K562 (cell line): ENCODE measurements around the gene AGAP1. TPM values are rescaled to one million over a fixed set of nuclear protein-coding genes. Genes with fewer than 3 reads are reported as not detected.

Experiments
- ATAC-seq: fragments of 200-7000 bp; cut with Tn5 transposase; 3 replicates; pipeline ENCODE4 v1.9.1; 2020; ENCODE audit warnings: moderate library complexity
- BruUV-seq: library from RNA; stranded (reverse); fragments of 400-500 nt; replicated peaks from 2 replicates; lab custom pipeline; 2021; lab: Mats Ljungman, UMichigan
- CTCF ChIA-PET: fragments of 300-600 bp; formaldehyde crosslinking; extraction: SDS; loops from one replicate; lab custom pipeline; 2021; ENCODE audit warnings: low intra/inter-chr PET ratio; lab: Yijun Ruan, JAX
- POLR2A ChIA-PET: fragments of 300-600, 350-650 bp; sonication (Branson Sonifier 250); formaldehyde crosslinking; extraction: SDS; loops from one replicate; lab custom pipeline; 2021; ENCODE audit warnings: antibody characterized with exemption, inconsistent platforms; lab: Yijun Ruan, JAX
- DNase-seq, 4 experiments: peaks; one replicate each; pipeline versions ENCODE4 v3.0.0 to v3.0.0-alpha.2; 2011 to 2018; ENCODE audit warnings: low spot score in 3 of 4, mixed read lengths in 3 of 4; ENCODE audit errors: extremely low read depth in 1 of 4
- FAIRE-seq: peaks from 2 replicates; lab custom pipeline; 2011; peaks lifted over from hg19 to GRCh38; lab: Jason Lieb, UNC
- H2AFZ ChIP-seq: 2 replicates; pipeline ENCODE4 v1.6.0; 2011; ENCODE audit warnings: low read depth, low read length, control low read depth, inconsistent platforms
- H3K27ac ChIP-seq: fragments of 200-600 bp; 3 replicates; pipeline ENCODE4 v1.8.0; 2011; ENCODE audit warnings: low read depth, mild to moderate bottlenecking, control low read depth, inconsistent platforms, low read length, moderate library complexity, mixed read lengths; ENCODE audit errors: extremely low read depth
- H3K27me3 ChIP-seq, 2 experiments: fragments of 300-600 bp in 1 of 2; 2 replicates in 1 of 2; 3 replicates in 1 of 2; pipeline versions ENCODE4 v1.6.0 to v1.8.0; 2011; ENCODE audit warnings: inconsistent platforms in 2 of 2, low read length in 2 of 2, mild to moderate bottlenecking in 1 of 2, mixed read lengths in 1 of 2, moderate library complexity in 1 of 2; ENCODE audit not compliant: control insufficient read depth in 2 of 2, insufficient read depth in 2 of 2
- H3K36me3 ChIP-seq: fragments of 300-600 bp; 3 replicates; pipeline ENCODE4 v1.8.0; 2011; ENCODE audit warnings: mild to moderate bottlenecking, low read length, inconsistent platforms; ENCODE audit not compliant: control insufficient read depth, insufficient read depth
- H3K4me1 ChIP-seq, 2 experiments: fragments of 200-600 bp in 1 of 2; replicated peaks in 1 of 2; 2 replicates in 1 of 2; 3 replicates in 1 of 2; pipeline versions ENCODE4 v1.5.1 to v1.8.0; 2011; ENCODE audit warnings: inconsistent platforms in 2 of 2, low read length in 2 of 2, mild to moderate bottlenecking in 1 of 2, mixed read lengths in 1 of 2, moderate library complexity in 1 of 2; ENCODE audit not compliant: control insufficient read depth in 2 of 2, insufficient read depth in 2 of 2
- H3K4me2 ChIP-seq: 2 replicates; pipeline ENCODE4 v1.6.1; 2011; ENCODE audit warnings: low read length, control low read depth, inconsistent platforms, mixed read lengths; ENCODE audit not compliant: insufficient read depth
- H3K4me3 ChIP-seq: fragments of 200-600 bp; sonication (generic), shearing (Covaris generic); 2 replicates; pipeline ENCODE4 v1.5.1; 2016; ENCODE audit warnings: control low read depth, inconsistent platforms
- H3K79me2 ChIP-seq: fragments of 200-600 bp; 3 replicates; pipeline ENCODE4 v1.8.0; 2011; ENCODE audit warnings: low read length, inconsistent platforms; ENCODE audit not compliant: control insufficient read depth, insufficient read depth
- H3K9ac ChIP-seq, 2 experiments: 2 replicates each; pipeline versions ENCODE4 v1.6.0 to v1.6.1; 2011; ENCODE audit warnings: low read depth in 2 of 2, low read length in 2 of 2, control low read depth in 1 of 2, inconsistent platforms in 1 of 2, mild to moderate bottlenecking in 1 of 2, mixed read lengths in 1 of 2; ENCODE audit not compliant: insufficient read depth in 1 of 2
- H3K9me1 ChIP-seq: one replicate; pipeline ENCODE4 v1.6.0; 2011; ENCODE audit warnings: inconsistent platforms, mild to moderate bottlenecking, low read length, moderate library complexity; ENCODE audit not compliant: control insufficient read depth, insufficient read depth
- H3K9me3 ChIP-seq: replicated peaks from 2 replicates; pipeline ENCODE4 v1.5.1; 2011; ENCODE audit warnings: low read depth, low read length, inconsistent platforms; ENCODE audit not compliant: control insufficient read depth, insufficient read depth
- H4K20me1 ChIP-seq: replicated peaks from 2 replicates; pipeline ENCODE4 v1.6.1; 2011; ENCODE audit warnings: low read length, inconsistent platforms, mixed read lengths; ENCODE audit not compliant: control insufficient read depth, insufficient read depth
- BCOR ChIP-seq: fragments of 450-650 bp; IDR thresholded peaks from 2 replicates; pipeline ENCODE4 v1.6.1; 2016
- CBX3 ChIP-seq, 2 experiments: IDR thresholded peaks; 1 replicate in 1 of 2; 2 replicates in 1 of 2; pipeline ENCODE4 v1.6.1; 2012; ENCODE audit warnings: inconsistent platforms in 2 of 2, low read length in 2 of 2, borderline replicate concordance in 1 of 2, control low read depth in 1 of 2
- ETV1 ChIP-seq: fragments of 450-650 bp; conservative IDR thresholded peaks from 2 replicates; pipeline ENCODE4 v1.6.1; 2016; ENCODE audit warnings: missing genetic modification characterization, control low read depth, low read depth, missing compliant biosample characterization
- FOXJ3 ChIP-seq: sonication (generic); formaldehyde crosslinking; IDR thresholded peaks from 2 replicates; pipeline ENCODE4 v1.4.0; 2020; ENCODE audit warnings: mild to moderate bottlenecking, missing genetic modification reagents
- HCFC1 ChIP-seq: IDR thresholded peaks from 2 replicates; pipeline ENCODE4 v1.6.1; 2012; ENCODE audit warnings: low read depth, low read length, improper control_type of control experiment
- HMG20B ChIP-seq: fragments of 250-450 bp; sonication (Bioruptor Pico); IDR thresholded peaks from 2 replicates; pipeline ENCODE4 v1.5.0; 2021; ENCODE audit warnings: mild to moderate bottlenecking
- MTA1 ChIP-seq: fragments of 450-650 bp; IDR thresholded peaks from 2 replicates; pipeline ENCODE4 v1.6.1; 2017; ENCODE audit warnings: borderline replicate concordance
- NBN ChIP-seq: fragments of 450-650 bp; IDR thresholded peaks from 2 replicates; pipeline ENCODE4 v1.6.1; 2016; ENCODE audit warnings: low read depth, mild to moderate bottlenecking
- RBFOX2 ChIP-seq: fragments of 200-400 bp; formaldehyde crosslinking; IDR thresholded peaks from 2 replicates; pipeline ENCODE4 v1.6.1; 2017; ENCODE audit warnings: low read depth, mild to moderate bottlenecking, low read length, moderate library complexity
- REST ChIP-seq, 2 experiments: fragments of 450-650 bp; formaldehyde crosslinking in 1 of 2; IDR thresholded peaks; 2 replicates each; pipeline versions ENCODE4 v1.4.0 to v1.6.1; 2014 to 2020; ENCODE audit warnings: mild to moderate bottlenecking in 2 of 2, borderline replicate concordance in 1 of 2, low read depth in 1 of 2
- SAFB2 ChIP-seq: fragments of 200-400 bp; formaldehyde crosslinking; IDR thresholded peaks from 2 replicates; pipeline ENCODE4 v1.6.1; 2018; ENCODE audit warnings: borderline replicate concordance, low read length, low read depth, moderate library complexity; ENCODE audit not compliant: severe bottlenecking
- ZNF175 ChIP-seq: fragments of 200-800 bp; sonication (Bioruptor generic); IDR thresholded peaks from 2 replicates; pipeline ENCODE4 v1.6.1; 2016; ENCODE audit warnings: low read depth, mild to moderate bottlenecking, missing genetic modification characterization, missing compliant biosample characterization
- ZNF561 ChIP-seq: fragments of 450-650 bp; formaldehyde crosslinking; conservative IDR thresholded peaks from 2 replicates; pipeline ENCODE4 v1.4.0; 2020; ENCODE audit warnings: mild to moderate bottlenecking, moderate library complexity
- WGBS: fragments of 100-300 bp; shearing (Covaris generic); methylation state at CpG from one replicate; pipeline ENCODE4 v1.1.6; 2016; ENCODE audit warnings: low coverage, mixed read lengths; ENCODE audit not compliant: insufficient coverage; ENCODE audit errors: missing lambda C conversion rate; 5-methylcytosine and 5-hydroxymethylcytosine counted together
- in situ Hi-C: fragments of 300-500 bp; cut with MboI; formaldehyde crosslinking; loops from 4 replicates; pipeline ENCODE4 v1.15.0; 2018; ENCODE audit warnings: inconsistent platforms, mixed read lengths
- intact Hi-C: fragments of 100-400 bp; cut with micrococcal nuclease; formaldehyde crosslinking; loops from 2 replicates; pipeline ENCODE4 v1.14.2; 2022
- polyA plus RNA-seq, 8 experiments: library from polyadenylated mRNA; depleted of rRNA in 4 of 8; stranded (reverse) in 5 of 8; unstranded in 3 of 8; fragments of >200 nt; fragmentation: Nextera tagmentation in 2 of 8; fragmentation: Illumina TruSeq in 1 of 8; extraction: Ambion mirVana in 2 of 8; extraction: Trizol in 1 of 8; gene quantifications; 2 replicates each; pipeline versions ENCODE4 v1.2.1 to v1.2.3, GENCODE V29; 2011 to 2014; ENCODE audit warnings: inconsistent platforms in 1 of 8, missing spikeins in 1 of 8
- total RNA-seq, 7 experiments: library from RNA; depleted of rRNA in 6 of 7; stranded (reverse); fragments of >200 nt in 6 of 7; fragmentation: Illumina TruSeq in 2 of 7; extraction: Trizol in 2 of 7; gene quantifications; 2 replicates each; pipeline versions ENCODE4 v1.2.1 to v1.2.3, GENCODE V29; 2011 to 2021; ENCODE audit warnings: low replicate concordance in 1 of 7
- TF ChIP-seq, protein P1 (sequence below): fragments of 450-650 bp; formaldehyde crosslinking; IDR thresholded peaks from 2 replicates; pipeline ENCODE4 v1.4.0; 2022; ENCODE audit warnings: missing genetic modification characterization

The AGAP1 gene
- total and polyA plus RNA-seq, 9 of the 15 experiments (the other 6 are each of a cell fraction or from before 2014, with no cell fraction given): 1.3 to 24.0 (median 10.6) TPM

GRCh38 chr2:235935773-235936172 is 441.9 kb downstream of the AGAP1 start:
- no peaks in the 10 kb centered on the region for H3K9me1 ChIP-seq
- no TSS peak for BruUV-seq
- no peak for DNase-seq
- in situ Hi-C loops: no loop called here
- H3K4me1 ChIP-seq: peaks cover 0 to 9% of the 10 kb centered on the region in 2 experiments; a peak in 3 of 5 replicates
- WGBS: 88% methylated on average over 6 of the region's 13 CpGs
- no peak overlapping the region for H3K4me2 ChIP-seq
- no peak for FAIRE-seq
- H3K36me3 ChIP-seq: peaks cover 5% of the 10 kb centered on the region; the same call in 1 of the 3 replicates
- H3K4me3 ChIP-seq: no peak overlapping the region
- H3K27me3 ChIP-seq: no peaks in the 10 kb centered on the region
- ChIA-PET CTCF (no interaction called here), POLR2A (no interaction called here)
- peaks cover 11% of the 10 kb centered on the region; the same call in 1 of the 2 replicates for H4K20me1 ChIP-seq
- H2AFZ ChIP-seq: no peak overlapping the region
- 0 out of 2 replicates have a peak, but pooled peaks cover 4% of the 10 kb centered on the region for H3K9me3 ChIP-seq
- intact Hi-C loops: no loop called here
- H3K79me2 ChIP-seq: no peaks in the 10 kb centered on the region
- no peak overlapping the region for H3K9ac ChIP-seq
- no peak overlapping the region for H3K27ac ChIP-seq
- ATAC-seq: no peak
- TF ChIP-seq, protein P1, sequence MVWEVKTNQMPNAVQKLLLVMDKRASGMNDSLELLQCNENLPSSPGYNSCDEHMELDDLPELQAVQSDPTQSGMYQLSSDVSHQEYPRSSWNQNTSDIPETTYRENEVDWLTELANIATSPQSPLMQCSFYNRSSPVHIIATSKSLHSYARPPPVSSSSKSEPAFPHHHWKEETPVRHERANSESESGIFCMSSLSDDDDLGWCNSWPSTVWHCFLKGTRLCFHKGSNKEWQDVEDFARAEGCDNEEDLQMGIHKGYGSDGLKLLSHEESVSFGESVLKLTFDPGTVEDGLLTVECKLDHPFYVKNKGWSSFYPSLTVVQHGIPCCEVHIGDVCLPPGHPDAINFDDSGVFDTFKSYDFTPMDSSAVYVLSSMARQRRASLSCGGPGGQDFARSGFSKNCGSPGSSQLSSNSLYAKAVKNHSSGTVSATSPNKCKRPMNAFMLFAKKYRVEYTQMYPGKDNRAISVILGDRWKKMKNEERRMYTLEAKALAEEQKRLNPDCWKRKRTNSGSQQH (CRISPR knock-in tag): no peak
- TF ChIP-seq BCOR (no peak), SAFB2 (no peak), HMG20B (CRISPR knock-in tag) (no peak), REST (IDR thresholded peaks at IDR 0.05; ENCODE audit: borderline replicate concordance) (no peak), REST (CRISPR knock-in tag; IDR thresholded peaks at IDR 0.05; ENCODE audit: low read depth) (no peak), FOXJ3 (CRISPR knock-in tag) (no peak), ETV1 (no peak), MTA1 (no peak), ZNF175 (CRISPR knock-in tag) (no peak), ZNF561 (CRISPR knock-in tag) (no peak), NBN (no peak), CBX3 (IDR thresholded peaks at IDR 0.05; ENCODE audit: borderline replicate concordance in 1 of 2, low read length in 2 of 2) (no peak), HCFC1 (no peak), RBFOX2 (no peak)
